ENCODE measurements around the gene EYA2.
A peak's percentile ranks its signal among the peaks of the same experiment; 100 is the strongest.

EYA2 gene

GRCh38 chr20:47216819-47217410, 322.3 kb downstream of the EYA2 start:
- no peak for DNase-seq

DNA sequence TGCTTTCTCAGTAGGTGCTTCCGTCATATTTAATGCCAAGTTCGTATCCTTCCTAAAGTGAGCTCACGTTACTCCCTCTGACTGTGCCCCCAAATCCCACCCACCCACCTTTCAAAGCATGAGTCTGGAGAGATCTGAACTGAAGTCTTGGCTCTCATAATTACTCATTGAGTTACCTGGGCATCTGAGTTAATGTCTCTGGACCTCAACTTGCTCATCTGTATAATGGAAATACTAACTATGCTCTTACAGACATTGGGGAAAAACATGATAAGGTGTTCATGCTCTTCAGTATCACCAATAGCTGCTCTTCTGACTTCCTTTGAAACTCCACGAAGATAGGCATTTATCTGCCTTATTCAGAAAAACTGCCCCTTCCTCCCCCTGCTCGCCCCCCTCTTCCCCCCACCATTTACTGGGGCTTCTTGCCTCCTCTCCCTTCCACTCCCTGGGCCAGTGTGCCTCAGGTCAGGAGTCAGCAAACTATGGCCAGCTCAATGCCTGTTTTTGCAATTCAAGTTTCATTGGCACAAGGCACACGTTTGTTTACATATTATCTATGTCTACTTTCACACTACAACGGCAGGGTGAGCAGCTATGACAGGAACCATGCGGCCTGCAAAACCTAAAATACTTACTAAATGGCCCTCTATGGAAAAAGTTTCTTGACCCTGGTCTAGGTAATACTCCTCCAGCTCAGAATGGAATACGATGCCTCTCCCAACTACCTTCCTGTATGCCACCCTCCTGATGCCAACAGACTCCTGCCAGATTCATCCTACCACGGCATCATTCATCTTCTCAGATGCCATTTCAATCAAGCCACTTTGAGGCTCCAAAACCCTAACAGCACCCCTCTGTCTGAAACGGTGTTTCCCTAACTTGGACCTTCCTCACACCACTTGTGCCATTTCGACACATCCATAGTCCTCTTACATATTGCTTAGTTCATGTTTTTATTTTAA, 323.1 kb downstream of the EYA2 start:
- no peak for DNase-seq

GRCh38 chr20:47220161-47220582, 325.5 kb downstream of the EYA2 start:
- peak; percentile 4 for DNase-seq

DNA sequence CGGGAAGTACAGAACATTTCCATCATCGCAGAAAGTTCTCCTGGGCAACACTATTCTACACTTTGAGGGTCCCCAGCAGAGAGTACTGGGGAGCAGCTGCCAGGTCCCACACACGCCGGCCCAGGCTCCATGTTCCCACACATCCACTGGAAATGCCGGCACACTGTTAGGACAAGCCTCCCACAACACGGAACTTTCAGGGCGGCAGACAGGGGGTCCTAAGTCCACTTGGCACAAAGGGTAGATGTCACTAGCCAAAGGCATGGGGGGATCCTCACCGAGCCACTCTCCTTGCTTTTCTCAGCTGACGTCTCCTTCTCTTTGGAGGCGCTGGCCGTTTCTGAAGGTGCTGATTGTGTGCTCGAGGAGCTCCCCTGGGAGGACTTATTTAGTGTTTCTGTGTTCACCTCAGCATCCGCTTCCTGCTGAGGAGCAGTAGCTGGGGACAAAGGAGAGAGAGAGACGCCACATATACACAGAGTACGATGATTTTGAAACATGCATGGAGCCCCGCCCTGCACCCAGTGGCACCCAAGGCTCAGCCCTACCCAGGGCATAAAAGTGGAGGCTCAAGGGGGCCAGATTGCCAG, 326.5 kb downstream of the EYA2 start:
- no peak for DNase-seq

GRCh38 chr20:47222468-47223119, 328.0 kb downstream of the EYA2 start:
- no peak for DNase-seq

DNA sequence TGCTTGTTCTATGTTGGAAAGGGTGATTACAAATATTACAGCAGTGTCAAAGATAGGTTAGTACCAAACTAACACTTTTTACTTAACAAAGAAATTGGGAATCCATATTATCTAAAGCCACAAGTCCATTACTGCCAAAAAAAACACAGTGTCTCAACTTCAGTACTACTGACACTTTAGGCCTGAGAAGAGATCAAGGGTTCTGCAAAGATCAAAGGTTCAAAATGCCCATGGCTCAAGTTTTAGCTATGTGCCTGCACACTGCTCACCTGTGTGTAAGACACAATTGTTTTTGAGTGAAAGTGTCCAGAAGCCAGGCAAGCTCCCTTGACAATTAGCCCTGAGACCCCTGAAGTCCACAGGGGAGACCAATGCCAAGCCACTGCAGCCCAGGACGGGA, 329.3 kb downstream of the EYA2 start:
- no peak for DNase-seq

GRCh38 chr20:47224300-47224791, 329.7 kb downstream of the EYA2 start:
- DNase-seq = no peak

DNA sequence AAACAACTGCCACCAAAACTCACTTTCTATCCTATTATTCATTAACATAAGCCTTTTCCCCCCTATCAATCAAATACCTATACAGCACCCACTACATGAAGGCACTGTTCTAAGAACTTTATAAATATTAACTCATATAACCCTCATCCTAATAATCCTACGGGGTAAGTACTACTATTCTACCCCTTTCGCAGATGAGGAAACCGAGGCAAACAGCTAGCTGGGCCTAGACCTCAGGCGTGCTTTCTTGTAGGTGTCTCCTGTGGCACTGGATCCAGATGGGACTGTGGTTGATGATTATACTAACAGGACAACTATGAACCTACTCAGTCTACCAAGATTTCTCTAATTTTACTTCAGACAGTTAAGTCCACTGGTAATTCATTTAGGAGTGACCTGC, 330.2 kb downstream of the EYA2 start:
- no peak for DNase-seq

DNA sequence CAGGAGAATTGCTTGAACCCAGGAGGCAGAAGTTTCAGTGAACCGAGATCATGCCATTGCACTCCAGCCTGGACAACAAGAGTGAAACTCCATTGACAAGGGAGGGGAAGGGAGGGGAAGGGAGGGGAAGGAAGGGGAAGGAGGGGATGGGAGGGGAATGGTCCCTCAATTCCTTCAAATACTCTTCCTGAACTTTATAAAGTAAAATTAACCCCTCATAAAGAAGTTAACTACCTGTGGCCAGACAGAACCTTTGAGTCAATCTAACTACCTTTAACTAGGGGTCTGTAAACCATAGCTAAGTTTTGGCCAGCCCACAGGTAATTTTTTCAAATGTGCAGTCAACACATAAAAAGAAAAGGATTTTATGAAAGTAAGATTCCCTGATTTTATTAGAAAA, 330.8 kb downstream of the EYA2 start:
- no peak for DNase-seq

- no peak for DNase-seq
Measured at GRCh38 chr20:47227119-47227518, 332.5 kb downstream of the EYA2 start.

- no peak for DNase-seq
Measured at GRCh38 chr20:47227576-47227975, 332.9 kb downstream of the EYA2 start.

- no peak for DNase-seq
Measured at GRCh38 chr20:47228654-47229053, 334.0 kb downstream of the EYA2 start.

GRCh38 chr20:47230811-47231256, 336.2 kb downstream of the EYA2 start:
- DNase-seq = no peak

DNA sequence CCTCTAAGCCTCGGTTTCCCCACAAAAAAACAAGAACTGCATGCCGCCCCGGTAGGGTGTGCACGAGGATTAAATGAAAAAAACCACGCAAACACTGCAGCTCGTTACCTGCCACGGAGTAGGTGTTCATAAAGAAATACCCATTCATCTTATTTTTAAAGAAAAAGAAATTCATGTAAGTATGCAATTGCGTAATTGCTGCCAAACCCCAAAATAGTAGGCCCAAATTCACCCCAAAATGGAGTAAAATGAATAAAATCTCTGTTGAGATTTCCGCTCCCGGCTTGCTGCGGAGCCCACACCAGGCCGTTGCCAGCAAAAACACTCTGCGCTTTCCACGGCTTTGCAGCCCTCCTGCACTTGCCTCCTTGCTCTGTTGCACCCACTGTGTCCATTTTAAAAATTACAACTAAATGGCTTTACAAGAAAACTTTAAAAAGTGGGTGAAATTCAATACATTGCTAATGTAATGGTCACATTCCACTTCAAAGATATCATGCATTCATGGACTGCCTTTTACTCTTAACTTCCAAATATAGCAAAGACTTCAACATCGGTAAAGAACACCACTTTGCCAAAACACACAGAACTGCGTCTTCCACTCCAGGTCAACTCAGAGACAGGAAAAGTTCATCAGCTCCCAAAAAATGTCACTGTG, 336.9 kb downstream of the EYA2 start:
- DNase-seq = no peak

DNA sequence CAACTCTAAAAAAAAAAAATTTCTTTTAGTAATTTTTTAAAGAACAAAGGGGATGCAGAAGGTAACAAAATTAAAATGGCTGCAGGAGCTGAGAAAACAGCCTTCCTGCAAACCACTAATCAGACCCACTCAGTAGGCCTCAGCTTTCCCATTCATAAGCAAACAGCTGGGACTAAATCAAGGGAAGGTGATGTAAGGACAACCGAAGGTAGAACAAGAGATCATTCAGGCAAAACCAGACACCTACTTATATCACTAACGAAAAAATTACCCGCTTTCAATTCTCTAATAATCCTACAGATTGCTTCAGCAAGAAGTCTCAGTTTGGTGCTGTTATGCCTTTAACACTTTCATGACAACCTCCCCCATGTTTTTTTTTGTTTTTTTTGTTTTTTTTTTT, 337.9 kb downstream of the EYA2 start:
- DNase-seq = no peak

- no peak for DNase-seq
Measured at GRCh38 chr20:47233333-47234188, 338.9 kb downstream of the EYA2 start.

- no peak for DNase-seq
Measured at GRCh38 chr20:47235111-47235510, 340.5 kb downstream of the EYA2 start.

GRCh38 chr20:47235853-47236638, 341.4 kb downstream of the EYA2 start:
- DNase-seq = no peak

- DNase-seq = no peak
Measured at GRCh38 chr20:47236639-47236900, 341.9 kb downstream of the EYA2 start.

DNA sequence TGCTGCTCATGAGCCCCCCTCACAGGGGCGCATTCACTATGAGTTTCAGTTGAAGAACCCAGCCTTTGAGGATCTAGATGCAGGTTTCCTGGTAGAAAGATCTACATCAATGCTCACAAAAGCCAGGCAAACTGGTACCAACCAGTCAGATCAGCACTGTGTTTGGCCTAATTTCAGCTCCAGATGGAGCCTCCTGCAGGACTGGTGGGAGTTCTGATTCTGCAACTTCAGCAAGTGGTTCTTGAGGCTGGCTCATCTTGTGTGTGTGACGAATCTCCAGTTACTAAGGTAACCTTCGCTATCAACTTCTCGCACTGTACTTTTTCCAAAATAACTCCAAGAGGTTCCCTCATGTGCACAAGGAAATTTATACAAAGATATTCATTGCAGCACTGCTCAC, 343.1 kb downstream of the EYA2 start:
- no peak for DNase-seq

All from KG1 (cell line).